H7 (cell line): ENCODE measurements around the gene B9D1. TPM values are rescaled to one million over a fixed set of nuclear protein-coding genes. Genes with fewer than 3 reads are reported as not detected.

Source experiments
- DNase-seq: peaks from one replicate; pipeline ENCODE4 v3.0.0; 2012
- H3K27me3 ChIP-seq: 2 replicates; pipeline ENCODE4 v1.6.0; 2011; ENCODE audit warnings: mild to moderate bottlenecking, low read length; ENCODE audit not compliant: control insufficient read depth, insufficient read depth
- H3K36me3 ChIP-seq: replicated peaks from 2 replicates; pipeline ENCODE4 v1.5.1; 2011; ENCODE audit warnings: low read length; ENCODE audit not compliant: control insufficient read depth, insufficient read depth
- H3K4me3 ChIP-seq: 2 replicates; pipeline ENCODE4 v1.5.1; 2011; ENCODE audit warnings: low read depth, mild to moderate bottlenecking, control low read depth, low read length, moderate library complexity; ENCODE audit not compliant: insufficient read depth
- total RNA-seq: library from RNA; depleted of rRNA; stranded (reverse); fragments of >200 nt; shearing (Covaris generic); gene quantifications from 2 replicates; pipeline ENCODE4 v1.2.3, GENCODE V29; 2014

The B9D1 gene
- total RNA-seq, 1 experiment from 2014 or later, result 61.5 TPM

GRCh38 chr17:19322129-19322505 is 40.4 kb downstream of the B9D1 start:
- H3K27me3 ChIP-seq, result no peaks in the 10 kb centered on the region

GRCh38 chr17:19321481-19322128 is 40.9 kb downstream of the B9D1 start:
- Histone ChIP-seq H3K4me3 (no peak overlapping the region), H3K36me3 (peaks cover 1% of the 10 kb centered on the region; the same call in 1 of the 2 replicates), H3K27me3 (no peaks in the 10 kb centered on the region)
- peak; percentile 70 for DNase-seq

More at GRCh38 chr17:19322129-19322505, 40.4 kb downstream of the B9D1 start:
- H3K36me3 ChIP-seq, result peaks cover 1% of the 10 kb centered on the region; the same call in 1 of the 2 replicates
- H3K4me3 ChIP-seq, result no peak overlapping the region
- no peak for DNase-seq

- H3K4me3 ChIP-seq, result no peak overlapping the region
- H3K27me3 ChIP-seq, result no peaks in the 10 kb centered on the region
- peaks cover 1% of the 10 kb centered on the region for H3K36me3 ChIP-seq
- DNase-seq, result no peak
These were observed 41.6 kb downstream of the B9D1 start for GRCh38 chr17:19320876-19321275.

- no peaks in the 10 kb centered on the region for H3K27me3 ChIP-seq
- peaks cover 1% of the 10 kb centered on the region for H3K36me3 ChIP-seq
- H3K4me3 ChIP-seq, result no peak overlapping the region
- no peak for DNase-seq
These were observed 42.6 kb downstream of the B9D1 start for GRCh38 chr17:19319771-19320505.

- DNase-seq, result no peak
- Histone ChIP-seq H3K27me3 (no peaks in the 10 kb centered on the region), H3K4me3 (no peak overlapping the region), H3K36me3 (peaks cover 1% of the 10 kb centered on the region)
These were observed 43.9 kb downstream of the B9D1 start for GRCh38 chr17:19318611-19319010.

- H3K36me3 ChIP-seq, result peaks cover 5% of the 10 kb centered on the region
- no peak overlapping the region for H3K4me3 ChIP-seq
- no peaks in the 10 kb centered on the region for H3K27me3 ChIP-seq
- peak; percentile 92 for DNase-seq
These were observed 45.0 kb downstream of the B9D1 start for GRCh38 chr17:19317359-19318095.

GRCh38 chr17:19316761-19317358 is 45.7 kb downstream of the B9D1 start:
- H3K36me3 ChIP-seq, result peaks cover 7% of the 10 kb centered on the region

GRCh38 chr17:19315104-19315503 is 47.4 kb downstream of the B9D1 start:
- H3K36me3 ChIP-seq, result peaks cover 7% of the 10 kb centered on the region
- DNase-seq, result no peak

More at GRCh38 chr17:19316761-19317358, 45.7 kb downstream of the B9D1 start:
- DNase-seq, result no peak
- Histone ChIP-seq H3K27me3 (no peaks in the 10 kb centered on the region), H3K4me3 (no peak overlapping the region)

GRCh38 chr17:19313746-19314651 is 48.5 kb downstream of the B9D1 start:
- peaks cover 9% of the 10 kb centered on the region for H3K36me3 ChIP-seq
- no peak overlapping the region for H3K4me3 ChIP-seq
- no peaks in the 10 kb centered on the region for H3K27me3 ChIP-seq
- no peak for DNase-seq

More at GRCh38 chr17:19315104-19315503, 47.4 kb downstream of the B9D1 start:
- Histone ChIP-seq H3K4me3 (no peak overlapping the region), H3K27me3 (no peaks in the 10 kb centered on the region)

- Histone ChIP-seq H3K4me3 (no peak overlapping the region), H3K36me3 (peaks cover 9% of the 10 kb centered on the region), H3K27me3 (no peaks in the 10 kb centered on the region)
- DNase-seq, result no peak
These were observed 49.3 kb downstream of the B9D1 start for GRCh38 chr17:19313066-19313745.

GRCh38 chr17:19312406-19312805 is 50.1 kb downstream of the B9D1 start:
- Histone ChIP-seq H3K4me3 (no peak overlapping the region), H3K36me3 (peaks cover 9% of the 10 kb centered on the region), H3K27me3 (no peaks in the 10 kb centered on the region)
- no peak for DNase-seq

- H3K4me3 ChIP-seq, result no peak overlapping the region
- DNase-seq, result no peak
- H3K36me3 ChIP-seq, result peaks cover 9% of the 10 kb centered on the region
- H3K27me3 ChIP-seq, result no peaks in the 10 kb centered on the region
These were observed 50.9 kb downstream of the B9D1 start for GRCh38 chr17:19311421-19312215.

GRCh38 chr17:19311016-19311415 is 51.5 kb downstream of the B9D1 start:
- DNase-seq, result no peak
- no peaks in the 10 kb centered on the region for H3K27me3 ChIP-seq

More at GRCh38 chr17:19311016-19311415, 51.5 kb downstream of the B9D1 start:
- peaks cover 9% of the 10 kb centered on the region for H3K36me3 ChIP-seq
- no peak overlapping the region for H3K4me3 ChIP-seq
